ENCODE results near the gene ZNF254. TPM values are rescaled to one million over a fixed set of nuclear protein-coding genes. Genes with fewer than 3 reads are reported as not detected.

The ZNF254 gene
- polyA plus RNA-seq, 1 of the 3 experiments (the other 2 are of a cell fraction): 3.1 TPM

GRCh38 chr19:24053601-24054000 lies 33.4 kb upstream of the ZNF254 start:
- Histone ChIP-seq H3K4me3 (ENCODE audit: low read depth in 2 of 2, low read length in 1 of 2) (no peak overlapping the region; a peak in 1 of 4 replicates), H3K9me2 (no peaks in the 10 kb centered on the region), H4K20me1 (ENCODE audit: insufficient read depth) (peaks cover 14% of the 10 kb centered on the region; the same call in 1 of the 2 replicates), H3K27me3 (ENCODE audit: insufficient read depth) (no peaks in the 10 kb centered on the region), H3K27ac (ENCODE audit: low read depth in 2 of 2, low read length in 1 of 2) (peak overlapping the region in 1 of 2 experiments; percentile 74; a peak in 2 of 4 replicates), H2AFZ (ENCODE audit: low read depth) (no peak overlapping the region), H3K36me3 (replicated peaks in 1 of 2; ENCODE audit: control insufficient read depth in 1 of 2, insufficient read depth in 2 of 2, low read length in 1 of 2) (peaks cover 48 to 61% of the 10 kb centered on the region in 2 experiments), H3K4me1 (ENCODE audit: control insufficient read depth in 1 of 2, insufficient read depth in 2 of 2, low read depth in 1 of 2, low read length in 1 of 2) (peaks cover 0 to 12% of the 10 kb centered on the region in 2 experiments; a peak in 2 of 4 replicates), H3K9ac (no peak overlapping the region), H3K9me3 (no peaks in the 10 kb centered on the region), H3K4me2 (peak overlapping the region; percentile 52), H3F3A (replicated peaks; ENCODE audit: insufficient read depth) (peaks cover 36% of the 10 kb centered on the region), H3K79me2 (ENCODE audit: insufficient read depth) (peaks cover 13% of the 10 kb centered on the region; the same call in 1 of the 2 replicates)
- POLR2A ChIA-PET: no interaction called here
- CTCF ChIA-PET: no interaction called here
- no peak for DNase-seq
- TF ChIP-seq JUND (IDR thresholded peaks at IDR 0.05) (no peak), ZBTB33 (IDR thresholded peaks at IDR 0.05; ENCODE audit: borderline replicate concordance, low read depth) (no peak), MAX (IDR thresholded peaks at IDR 0.05; ENCODE audit: low read depth) (no peak), SIN3A (IDR thresholded peaks at IDR 0.05; ENCODE audit: borderline replicate concordance, low read depth, low read length) (no peak), POLR2AphosphoS5 (IDR thresholded peaks at IDR 0.05; ENCODE audit: low read depth, low read length) (no peak), RCOR1 (IDR thresholded peaks at IDR 0.05; ENCODE audit: low read length) (no peak), RAD21 (IDR thresholded peaks at IDR 0.05; ENCODE audit: low read length) (no peak), CHD2 (IDR thresholded peaks at IDR 0.05; ENCODE audit: low read length, partially characterized antibody) (no peak)
- 90% methylated on average over 4 of the region's 4 CpGs for WGBS (ENCODE audit: low lambda C conversion rate)

GRCh38 chr19:24054044-24054935 lies 32.7 kb upstream of the ZNF254 start:
- peaks cover 13% of the 10 kb centered on the region; the same call in 1 of the 2 replicates for H3K79me2 ChIP-seq (ENCODE audit: insufficient read depth)
- peaks cover 0 to 12% of the 10 kb centered on the region in 2 experiments; a peak in 2 of 4 replicates for H3K4me1 ChIP-seq (ENCODE audit: control insufficient read depth in 1 of 2, insufficient read depth in 2 of 2, low read depth in 1 of 2, low read length in 1 of 2)
- H3K27ac ChIP-seq (ENCODE audit: low read depth in 2 of 2, low read length in 1 of 2): peak overlapping the region in 1 of 2 experiments; percentile 74; a peak in 2 of 4 replicates
- peaks cover 36% of the 10 kb centered on the region for H3F3A ChIP-seq (replicated peaks; ENCODE audit: insufficient read depth)
- H4K20me1 ChIP-seq (ENCODE audit: insufficient read depth): peaks cover 14% of the 10 kb centered on the region; the same call in 1 of the 2 replicates
- 31% methylated on average over 5 of the region's 5 CpGs for whole genome bisulfite sequencing (ENCODE audit: low lambda C conversion rate)
- peaks cover 44 to 65% of the 10 kb centered on the region in 2 experiments for H3K36me3 ChIP-seq (replicated peaks in 1 of 2; ENCODE audit: control insufficient read depth in 1 of 2, insufficient read depth in 2 of 2, low read length in 1 of 2)
- H3K27me3 ChIP-seq (ENCODE audit: insufficient read depth): no peaks in the 10 kb centered on the region
- H3K4me2 ChIP-seq: peak overlapping the region; percentile 52
- CTCF ChIA-PET: no interaction called here
- no peak overlapping the region for H3K9ac ChIP-seq
- H2AFZ ChIP-seq (ENCODE audit: low read depth): no peak overlapping the region
- no peaks in the 10 kb centered on the region for H3K9me2 ChIP-seq
- POLR2A ChIA-PET: interaction anchor here (0.6 kb wide), 1 partner anchor 20 kb away, joined by 5 read pairs; no protein-coding TSS in a partner anchor
- no peak overlapping the region; a peak in 1 of 4 replicates for H3K4me3 ChIP-seq (ENCODE audit: low read depth in 2 of 2, low read length in 1 of 2)
- no peak for DNase-seq
- H3K9me3 ChIP-seq: no peaks in the 10 kb centered on the region
- TF ChIP-seq TEAD4 (IDR thresholded peaks at IDR 0.05; ENCODE audit: borderline replicate concordance, insufficient read depth): no peak
- TF ChIP-seq USF1 (IDR thresholded peaks at IDR 0.05; ENCODE audit: borderline replicate concordance, low read depth): no peak
- no peak for TF ChIP-seq REST (IDR thresholded peaks at IDR 0.05; ENCODE audit: low read depth, low read length)
- TF ChIP-seq MEF2A (IDR thresholded peaks at IDR 0.05; ENCODE audit: borderline replicate concordance, low read depth): no peak
- TF ChIP-seq TCF12 (IDR thresholded peaks at IDR 0.05): no peak; the same call in 1 of the 2 replicates
- TF ChIP-seq EZH2phosphoT487 (IDR thresholded peaks at IDR 0.05; ENCODE audit: borderline replicate concordance, low read depth): no peak
- TF ChIP-seq FOSL2 (IDR thresholded peaks at IDR 0.05; ENCODE audit: borderline replicate concordance, low read depth): peak; percentile 26; the same call in 1 of the 2 replicates
- TF ChIP-seq MXI1 (IDR thresholded peaks at IDR 0.05; ENCODE audit: low read depth, low read length): no peak
- TF ChIP-seq RAD21 (IDR thresholded peaks at IDR 0.05; ENCODE audit: low read length): no peak
- no peak for TF ChIP-seq TAF1 (IDR thresholded peaks at IDR 0.05; ENCODE audit: borderline replicate concordance, low read depth, low read length)
- no peak for TF ChIP-seq SIN3A (IDR thresholded peaks at IDR 0.05; ENCODE audit: borderline replicate concordance, low read depth, low read length)
- no peak; the same call in 1 of the 2 replicates for TF ChIP-seq JUND (IDR thresholded peaks at IDR 0.05)
- TF ChIP-seq FOXJ3 (CRISPR knock-in tag; IDR thresholded peaks at IDR 0.05): no peak

Data from SK-N-SH (cell line).